OCI-LY1 (cell line): ENCODE results near the gene SP3.

ENCODE experiments used
- EZH2 ChIP-seq: fragments of 200-600 bp; sonication (generic), shearing (Covaris generic); IDR thresholded peaks from 2 replicates; pipeline ENCODE4 v1.8.0; 2017; ENCODE audit warnings: borderline replicate concordance, mixed run types, mild to moderate bottlenecking, antibody characterized with exemption, low read length, moderate library complexity, mixed read lengths
- TF ChIP-seq, protein P1 (sequence below): fragments of 200-600 bp; sonication (generic), shearing (Covaris generic); IDR thresholded peaks from 2 replicates; pipeline ENCODE4 v1.5.1; 2017; ENCODE audit warnings: mild to moderate bottlenecking, antibody characterized with exemption, low read length, moderate library complexity, mixed read lengths

DNA sequence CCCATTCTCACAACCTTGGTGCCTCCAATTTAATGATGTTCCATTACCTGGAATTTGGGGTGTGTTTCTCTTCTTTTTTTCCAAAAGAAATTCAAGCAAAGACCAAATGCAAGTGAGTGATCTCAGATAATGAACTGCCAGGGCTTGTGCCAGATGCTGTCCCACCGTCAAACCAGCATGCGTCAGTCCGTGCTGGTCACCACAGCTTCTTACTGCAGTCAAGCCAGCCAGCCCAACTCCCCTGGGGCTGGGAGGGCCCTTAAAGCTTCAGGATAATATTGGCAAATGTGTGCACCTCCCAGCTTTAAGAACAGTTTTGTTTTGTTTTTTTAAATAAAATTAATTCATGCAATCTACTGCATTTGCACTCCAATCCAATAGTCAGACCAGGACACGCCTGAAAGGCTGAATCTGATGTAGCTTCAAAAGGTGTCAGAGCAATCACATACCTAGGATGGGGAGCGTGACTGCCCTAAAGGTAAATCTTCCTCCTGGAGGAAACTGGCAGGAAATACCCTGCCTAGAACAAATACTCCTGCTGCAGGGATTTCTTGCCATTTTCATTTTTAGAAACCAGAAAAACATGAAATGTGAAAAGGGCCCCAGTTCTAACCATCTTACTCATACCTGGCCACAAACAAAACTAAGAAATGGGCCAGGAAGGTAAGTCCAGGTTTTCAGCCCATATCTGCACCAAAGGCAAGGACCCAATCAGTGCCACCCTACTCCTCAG is 26.8 kb upstream of the SP3 start:
- TF ChIP-seq, protein P1, sequence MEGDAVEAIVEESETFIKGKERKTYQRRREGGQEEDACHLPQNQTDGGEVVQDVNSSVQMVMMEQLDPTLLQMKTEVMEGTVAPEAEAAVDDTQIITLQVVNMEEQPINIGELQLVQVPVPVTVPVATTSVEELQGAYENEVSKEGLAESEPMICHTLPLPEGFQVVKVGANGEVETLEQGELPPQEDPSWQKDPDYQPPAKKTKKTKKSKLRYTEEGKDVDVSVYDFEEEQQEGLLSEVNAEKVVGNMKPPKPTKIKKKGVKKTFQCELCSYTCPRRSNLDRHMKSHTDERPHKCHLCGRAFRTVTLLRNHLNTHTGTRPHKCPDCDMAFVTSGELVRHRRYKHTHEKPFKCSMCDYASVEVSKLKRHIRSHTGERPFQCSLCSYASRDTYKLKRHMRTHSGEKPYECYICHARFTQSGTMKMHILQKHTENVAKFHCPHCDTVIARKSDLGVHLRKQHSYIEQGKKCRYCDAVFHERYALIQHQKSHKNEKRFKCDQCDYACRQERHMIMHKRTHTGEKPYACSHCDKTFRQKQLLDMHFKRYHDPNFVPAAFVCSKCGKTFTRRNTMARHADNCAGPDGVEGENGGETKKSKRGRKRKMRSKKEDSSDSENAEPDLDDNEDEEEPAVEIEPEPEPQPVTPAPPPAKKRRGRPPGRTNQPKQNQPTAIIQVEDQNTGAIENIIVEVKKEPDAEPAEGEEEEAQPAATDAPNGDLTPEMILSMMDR = no peak
- TF ChIP-seq EZH2 = no peak
